IMR-90 (cell line): ENCODE measurements around the gene POU2F1. TPM values are rescaled to one million over a fixed set of nuclear protein-coding genes. Genes with fewer than 3 reads are reported as not detected.

Source experiments
- ATAC-seq: fragments of 200-7000 bp; cut with Tn5 transposase; 2 replicates; pipeline ENCODE4 v1.9.1; 2020; ENCODE audit warnings: low read depth, mild to moderate bottlenecking, moderate library complexity
- BruUV-seq: library from RNA; stranded (reverse); fragments of 400-500 nt; replicated peaks from 2 replicates; lab custom pipeline; 2021; lab: Mats Ljungman, UMichigan
- CTCF ChIA-PET: fragments of 300-600 bp; formaldehyde crosslinking; extraction: SDS; loops from one replicate; lab custom pipeline; 2021; ENCODE audit warnings: antibody characterized with exemption; lab: Yijun Ruan, JAX
- POLR2A ChIA-PET: fragments of 300-600 bp; sonication (Branson Sonifier 250); formaldehyde crosslinking; loops from one replicate; lab custom pipeline; 2022; ENCODE audit warnings: antibody characterized with exemption; ENCODE audit not compliant: unreplicated experiment; lab: Charles Lee
- DNase-seq: peaks from one replicate; pipeline ENCODE4 v3.0.0; 2013
- H2AFZ ChIP-seq: replicated peaks from 2 replicates; pipeline ENCODE3; 2013; ENCODE audit warnings: low read length, mild to moderate bottlenecking; ENCODE audit not compliant: poor library complexity
- H2AK5ac ChIP-seq: 2 replicates; pipeline ENCODE4 v1.6.1; 2013; ENCODE audit warnings: low read depth, low read length, inconsistent platforms
- H2AK9ac ChIP-seq: replicated peaks from 2 replicates; pipeline ENCODE3; 2013; ENCODE audit warnings: mild to moderate bottlenecking, low read depth, low read length, moderate library complexity; ENCODE audit not compliant: poor library complexity
- H2BK120ac ChIP-seq: 2 replicates; pipeline ENCODE4 v1.6.1; 2013; ENCODE audit warnings: low read depth, low read length, inconsistent platforms
- H2BK15ac ChIP-seq: 3 replicates; pipeline ENCODE4 v1.6.1; 2013; ENCODE audit warnings: low read depth, low read length, inconsistent platforms
- H2BK20ac ChIP-seq: 2 replicates; pipeline ENCODE4 v1.6.1; 2013; ENCODE audit warnings: low read depth, mild to moderate bottlenecking, inconsistent platforms, low read length, moderate library complexity
- H2BK5ac ChIP-seq: 2 replicates; pipeline ENCODE4 v1.6.1; 2013; ENCODE audit warnings: mild to moderate bottlenecking, low read depth, low read length, inconsistent platforms; ENCODE audit not compliant: poor library complexity, severe bottlenecking
- H3K14ac ChIP-seq: replicated peaks from 2 replicates; pipeline ENCODE4 v1.6.1; 2013; ENCODE audit warnings: low read depth, low read length, inconsistent platforms
- H3K18ac ChIP-seq: 2 replicates; pipeline ENCODE4 v1.6.1; 2013; ENCODE audit warnings: low read depth, low read length, control low read depth
- H3K23ac ChIP-seq: 2 replicates; pipeline ENCODE4 v1.6.1; 2013; ENCODE audit warnings: low read depth, low read length, inconsistent platforms
- H3K27ac ChIP-seq: 2 replicates; pipeline ENCODE4 v1.5.1; 2013; ENCODE audit warnings: mild to moderate bottlenecking, control low read depth, low read length; ENCODE audit not compliant: insufficient read depth
- H3K27me3 ChIP-seq: 2 replicates; pipeline ENCODE4 v1.6.1; 2013; ENCODE audit warnings: low read length; ENCODE audit not compliant: control insufficient read depth, insufficient read depth
- H3K36me3 ChIP-seq: 2 replicates; pipeline ENCODE4 v1.6.1; 2013; ENCODE audit warnings: low read length, mixed read lengths; ENCODE audit not compliant: control insufficient read depth, insufficient read depth
- H3K4ac ChIP-seq: 2 replicates; pipeline ENCODE4 v1.6.1; 2013; ENCODE audit warnings: low read depth, low read length, inconsistent platforms
- H3K4me1 ChIP-seq: 2 replicates; pipeline ENCODE4 v1.6.1; 2013; ENCODE audit warnings: low read length, mixed read lengths; ENCODE audit not compliant: control insufficient read depth, insufficient read depth
- H3K4me2 ChIP-seq: 2 replicates; pipeline ENCODE4 v1.6.1; 2013; ENCODE audit warnings: low read depth, mild to moderate bottlenecking, control low read depth, low read length, moderate library complexity
- H3K4me3 ChIP-seq: 2 replicates; pipeline ENCODE4 v1.5.1; 2013; ENCODE audit warnings: low read depth, mild to moderate bottlenecking, control low read depth, low read length, moderate library complexity; ENCODE audit not compliant: insufficient read depth
- H3K56ac ChIP-seq: 2 replicates; pipeline ENCODE4 v1.6.1; 2013; ENCODE audit warnings: low read length, inconsistent platforms; ENCODE audit not compliant: insufficient read depth; ENCODE audit errors: extremely low read depth
- H3K79me1 ChIP-seq, 2 experiments: 2 replicates each; pipeline ENCODE4 v1.6.1; 2013; ENCODE audit warnings: low read length in 2 of 2, inconsistent platforms in 1 of 2, low read depth in 1 of 2
- H3K9ac ChIP-seq: 2 replicates; pipeline ENCODE4 v1.6.1; 2013; ENCODE audit warnings: low read depth, low read length, control low read depth
- H3K9me1 ChIP-seq: 2 replicates; pipeline ENCODE4 v1.6.1; 2013; ENCODE audit warnings: low read length, inconsistent platforms; ENCODE audit not compliant: insufficient read depth
- H3K9me3 ChIP-seq: 2 replicates; pipeline ENCODE4 v1.6.1; 2013; ENCODE audit warnings: low read length; ENCODE audit not compliant: control insufficient read depth, insufficient read depth
- H4K20me1 ChIP-seq: 2 replicates; pipeline ENCODE4 v1.6.1; 2013; ENCODE audit warnings: low read length, inconsistent platforms; ENCODE audit not compliant: insufficient read depth
- H4K5ac ChIP-seq: 2 replicates; pipeline ENCODE4 v1.6.1; 2013; ENCODE audit warnings: mild to moderate bottlenecking, low read depth, low read length, control low read depth
- H4K8ac ChIP-seq, 2 experiments: 2 replicates each; pipeline ENCODE4 v1.6.1; 2013; ENCODE audit warnings: low read depth in 2 of 2, low read length in 2 of 2, control low read depth in 1 of 2, inconsistent platforms in 1 of 2
- H4K91ac ChIP-seq: 2 replicates; pipeline ENCODE4 v1.6.1; 2013; ENCODE audit warnings: low read depth, low read length, inconsistent platforms; ENCODE audit not compliant: insufficient read depth
- BHLHE40 ChIP-seq: fragments of 150-350 bp; IDR thresholded peaks from 2 replicates; pipeline ENCODE4 v1.6.1; 2016; ENCODE audit warnings: mild to moderate bottlenecking, low read depth, low read length
- CEBPB ChIP-seq: IDR thresholded peaks from 2 replicates; pipeline ENCODE4 v1.6.1; 2012; ENCODE audit warnings: low read depth, low read length, improper control_type of control experiment
- CHD1 ChIP-seq: IDR thresholded peaks from 2 replicates; pipeline ENCODE4 v1.6.1; 2012; ENCODE audit warnings: low read depth, low read length, improper control_type of control experiment
- CTCF ChIP-seq: conservative IDR thresholded peaks from 2 replicates; pipeline ENCODE4 v1.5.1; 2012; ENCODE audit warnings: mild to moderate bottlenecking, low read depth, low read length, improper control_type of control experiment
- ELK1 ChIP-seq: fragments of 150-350 bp; IDR thresholded peaks from 2 replicates; pipeline ENCODE4 v1.6.1; 2016; ENCODE audit warnings: low read depth, mild to moderate bottlenecking, low read length, moderate library complexity, borderline replicate concordance
- FOS ChIP-seq: fragments of 150-350 bp; IDR thresholded peaks from 2 replicates; pipeline ENCODE4 v1.6.1; 2016; ENCODE audit warnings: low read depth, low read length
- MAFK ChIP-seq: IDR thresholded peaks from 2 replicates; pipeline ENCODE4 v1.6.1; 2012; ENCODE audit warnings: low read depth, low read length, improper control_type of control experiment
- MAZ ChIP-seq: IDR thresholded peaks from 2 replicates; pipeline ENCODE4 v1.6.1; 2012; ENCODE audit warnings: low read depth, mild to moderate bottlenecking, low read length, improper control_type of control experiment, moderate library complexity, borderline replicate concordance
- MXI1 ChIP-seq: IDR thresholded peaks from 2 replicates; pipeline ENCODE4 v1.6.1; 2012; ENCODE audit warnings: low read depth, mild to moderate bottlenecking, low read length, moderate library complexity, borderline replicate concordance
- NFE2L2 ChIP-seq: fragments of 150-350 bp; IDR thresholded peaks from 2 replicates; pipeline ENCODE4 v1.6.1; 2016; ENCODE audit warnings: low read depth, mild to moderate bottlenecking, low read length
- POLR2A ChIP-seq: IDR thresholded peaks from 2 replicates; pipeline ENCODE4 v1.6.1; 2012; ENCODE audit warnings: mild to moderate bottlenecking, low read depth, low read length
- RAD21 ChIP-seq: IDR thresholded peaks from 2 replicates; pipeline ENCODE4 v1.6.1; 2012; ENCODE audit warnings: low read length, improper control_type of control experiment
- RCOR1 ChIP-seq: IDR thresholded peaks from 2 replicates; pipeline ENCODE4 v1.6.1; 2012; ENCODE audit warnings: mild to moderate bottlenecking, low read length, improper control_type of control experiment; ENCODE audit not compliant: insufficient replicate concordance
- RFX5 ChIP-seq: IDR thresholded peaks from 2 replicates; pipeline ENCODE4 v1.8.0; 2012; ENCODE audit warnings: low read depth, mild to moderate bottlenecking, low read length, moderate library complexity
- SMC3 ChIP-seq: fragments of 150-350 bp; IDR thresholded peaks from 2 replicates; pipeline ENCODE4 v1.6.1; 2016; ENCODE audit warnings: low read depth, mild to moderate bottlenecking, antibody characterized with exemption, low read length, moderate library complexity
- USF2 ChIP-seq: fragments of 150-350 bp; IDR thresholded peaks from 2 replicates; pipeline ENCODE4 v1.6.1; 2017; ENCODE audit warnings: mild to moderate bottlenecking, antibody characterized with exemption, low read length, low read depth
- WGBS, 2 experiments: methylation state at CpG; one replicate each; pipeline versions ENCODE4 v1.1.5 to v1.1.7; 2013; ENCODE audit warnings: missing lambda C conversion rate in 2 of 2; ENCODE audit not compliant: insufficient read length in 1 of 2; ENCODE audit errors: extremely low coverage in 2 of 2; 5-methylcytosine and 5-hydroxymethylcytosine counted together
- dilution Hi-C: fragments of 300-500 bp; cut with HindIII; formaldehyde crosslinking; loops from one replicate; pipeline ENCODE4 v1.14.3; 2018; ENCODE audit warnings: low sequenced_read_pairs; ENCODE audit not compliant: unreplicated experiment
- in situ Hi-C: fragments of 300-500 bp; cut with MboI; formaldehyde crosslinking; loops from 3 replicates; pipeline ENCODE4 v1.14.3; 2019; ENCODE audit warnings: low sequenced_read_pairs, inconsistent platforms, mixed read lengths
- intact Hi-C: fragments of 100-400 bp; cut with micrococcal nuclease; formaldehyde crosslinking; loops from 2 replicates; pipeline ENCODE4 v1.10.0; 2022
- polyA plus RNA-seq, 3 experiments: library from polyadenylated mRNA; depleted of rRNA; stranded (reverse); fragments of >200 nt; gene quantifications; 2 replicates each; pipeline ENCODE4 v1.2.3, GENCODE V29; 2012; ENCODE audit warnings: low replicate concordance in 1 of 3
- total RNA-seq: library from RNA; depleted of rRNA; stranded (reverse); fragments of >200 nt; gene quantifications from 2 replicates; pipeline ENCODE4 v1.2.3, GENCODE V29; 2012

POU2F1 gene
- total and polyA plus RNA-seq, 2 of the 4 experiments (the other 2 are of a cell fraction): 1.2 to 3.4 TPM

GRCh38 chr1:167186771-167187170 lies 33.9 kb upstream of the POU2F1 start:
- Histone ChIP-seq H3K4ac (no peak overlapping the region), H3K9ac (no peak overlapping the region), H2BK5ac (no peak overlapping the region), H3K4me3 (no peak overlapping the region), H3K9me3 (no peaks in the 10 kb centered on the region), H3K4me1 (no peaks in the 10 kb centered on the region), H3K14ac (no peak overlapping the region), H4K5ac (no peak overlapping the region), H2AK5ac (no peak overlapping the region), H2AFZ (no peak overlapping the region), H4K8ac (no peak overlapping the region), H4K20me1 (no peaks in the 10 kb centered on the region), H3K9me1 (no peaks in the 10 kb centered on the region), H3K36me3 (no peaks in the 10 kb centered on the region), H4K91ac (no peak overlapping the region), H2AK9ac (no peak overlapping the region), H3K4me2 (no peak overlapping the region), H3K27me3 (peaks cover 5% of the 10 kb centered on the region), H2BK120ac (no peak overlapping the region), H2BK15ac (no peak overlapping the region), H3K79me1 (no peaks in the 10 kb centered on the region), H3K18ac (no peak overlapping the region), H2BK20ac (no peak overlapping the region), H3K27ac (no peak overlapping the region), H3K23ac (no peak overlapping the region), H3K56ac (no peak overlapping the region)
- intact Hi-C loops: no loop called here
- BruUV-seq: no TSS peak
- in situ Hi-C loops: no loop called here
- TF ChIP-seq POLR2A (no peak), FOS (no peak), RFX5 (no peak), RCOR1 (no peak), MAFK (no peak), SMC3 (no peak), RAD21 (no peak), USF2 (no peak), CEBPB (no peak), MXI1 (no peak), CHD1 (no peak), MAZ (no peak), BHLHE40 (no peak), NFE2L2 (no peak), CTCF (no peak), ELK1 (no peak)
- ATAC-seq (no peak), DNase-seq (no peak)
- no CpG with 5 or more reads among the region's 2 CpGs for WGBS, 2 experiments
- CTCF ChIA-PET: no interaction called here
- dilution Hi-C loops: no loop called here
- POLR2A ChIA-PET: no interaction called here
